ENCODE measurements around the gene OR52I1.

Gene OR52I1

DNA sequence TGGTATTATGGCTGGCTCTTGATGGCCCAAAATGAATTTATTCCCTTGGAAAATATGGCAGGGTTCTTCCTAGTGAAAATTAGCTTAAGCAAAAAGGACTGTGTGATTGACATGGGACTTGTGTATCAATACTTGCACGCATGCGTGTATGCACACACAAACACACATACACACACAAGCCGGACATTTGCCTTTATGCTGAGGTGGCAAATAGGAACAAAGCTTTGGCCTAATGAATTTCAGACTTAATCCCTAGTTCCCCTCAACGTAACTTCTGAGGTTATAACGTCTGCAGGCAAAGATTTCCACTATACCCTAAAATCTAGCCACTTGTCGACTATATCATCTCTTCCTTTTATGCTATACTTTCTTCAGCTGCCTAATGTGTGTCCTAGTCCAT is 15.2 kb upstream of the OR52I1 start:
- H3K4me3 ChIP-seq (ENCODE audit: low read depth, low read length): no peak overlapping the region
- TF ChIP-seq, protein P1, sequence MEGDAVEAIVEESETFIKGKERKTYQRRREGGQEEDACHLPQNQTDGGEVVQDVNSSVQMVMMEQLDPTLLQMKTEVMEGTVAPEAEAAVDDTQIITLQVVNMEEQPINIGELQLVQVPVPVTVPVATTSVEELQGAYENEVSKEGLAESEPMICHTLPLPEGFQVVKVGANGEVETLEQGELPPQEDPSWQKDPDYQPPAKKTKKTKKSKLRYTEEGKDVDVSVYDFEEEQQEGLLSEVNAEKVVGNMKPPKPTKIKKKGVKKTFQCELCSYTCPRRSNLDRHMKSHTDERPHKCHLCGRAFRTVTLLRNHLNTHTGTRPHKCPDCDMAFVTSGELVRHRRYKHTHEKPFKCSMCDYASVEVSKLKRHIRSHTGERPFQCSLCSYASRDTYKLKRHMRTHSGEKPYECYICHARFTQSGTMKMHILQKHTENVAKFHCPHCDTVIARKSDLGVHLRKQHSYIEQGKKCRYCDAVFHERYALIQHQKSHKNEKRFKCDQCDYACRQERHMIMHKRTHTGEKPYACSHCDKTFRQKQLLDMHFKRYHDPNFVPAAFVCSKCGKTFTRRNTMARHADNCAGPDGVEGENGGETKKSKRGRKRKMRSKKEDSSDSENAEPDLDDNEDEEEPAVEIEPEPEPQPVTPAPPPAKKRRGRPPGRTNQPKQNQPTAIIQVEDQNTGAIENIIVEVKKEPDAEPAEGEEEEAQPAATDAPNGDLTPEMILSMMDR (IDR thresholded peaks at IDR 0.05; ENCODE audit: insufficient read depth, low read length, missing control alignments): no peak
- no peak for DNase-seq (ENCODE audit: low read depth, low spot score)
- POLR2A ChIA-PET: no interaction called here
- CTCF ChIA-PET: no interaction called here

DNA sequence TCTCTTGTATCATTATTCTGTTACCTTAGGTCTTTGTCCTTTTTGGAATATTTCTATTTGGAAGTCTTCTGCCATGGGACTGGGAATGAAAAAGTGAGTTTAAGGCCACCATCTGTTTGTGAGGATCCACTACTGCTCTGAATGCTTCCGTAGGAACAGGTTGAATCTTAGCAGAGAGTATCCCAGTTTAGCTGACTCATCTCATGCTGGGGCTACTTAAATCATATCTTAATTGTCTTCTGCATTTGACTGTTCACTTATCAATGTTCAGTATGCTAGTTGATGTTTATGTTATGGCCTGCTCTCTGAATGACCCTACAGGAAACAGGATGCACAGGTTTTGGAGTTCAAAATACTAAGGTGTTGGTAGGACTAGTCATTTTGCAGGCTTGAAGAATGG is 13.7 kb upstream of the OR52I1 start:
- CTCF ChIA-PET: no interaction called here
- TF ChIP-seq, protein P1 (IDR thresholded peaks at IDR 0.05; ENCODE audit: insufficient read depth, low read length, missing control alignments): no peak
- no peak for DNase-seq (ENCODE audit: low read depth, low spot score)
- POLR2A ChIA-PET: no interaction called here
- H3K4me3 ChIP-seq (ENCODE audit: low read depth, low read length): no peak overlapping the region

DNA sequence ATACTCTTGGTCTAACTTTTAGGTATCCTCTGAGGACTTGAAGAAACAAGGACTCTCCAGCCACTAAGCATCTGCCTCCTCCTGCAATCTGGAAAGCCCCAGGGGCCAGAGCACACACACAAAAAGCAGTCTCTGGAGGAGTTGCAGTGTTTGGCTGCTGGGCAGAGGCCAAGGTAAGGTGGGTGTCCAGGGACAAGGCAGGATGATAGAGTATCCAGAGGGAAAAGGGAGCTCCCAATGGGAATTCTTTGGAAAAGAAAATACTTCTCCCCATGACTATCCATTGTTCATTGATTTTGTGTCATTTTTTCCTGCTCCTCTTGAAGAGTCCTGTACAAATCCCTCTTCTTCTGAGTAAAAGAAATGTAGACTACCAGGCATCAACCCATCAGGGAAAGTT is 12.4 kb upstream of the OR52I1 start, which contains the start of gene OR52I2:
TSS of gene OR52I2 (plus strand) at position 301 of the 400 bp plus-strand sequence.
- ChIA-PET POLR2A (no interaction called here), CTCF (no interaction called here)
- DNase-seq (ENCODE audit: low read depth, low spot score): no peak
- no peak within 1 kb of the TSS for H3K4me3 ChIP-seq (ENCODE audit: low read depth, low read length)
- TF ChIP-seq, protein P1 (IDR thresholded peaks at IDR 0.05; ENCODE audit: insufficient read depth, low read length, missing control alignments): no peak

DNA sequence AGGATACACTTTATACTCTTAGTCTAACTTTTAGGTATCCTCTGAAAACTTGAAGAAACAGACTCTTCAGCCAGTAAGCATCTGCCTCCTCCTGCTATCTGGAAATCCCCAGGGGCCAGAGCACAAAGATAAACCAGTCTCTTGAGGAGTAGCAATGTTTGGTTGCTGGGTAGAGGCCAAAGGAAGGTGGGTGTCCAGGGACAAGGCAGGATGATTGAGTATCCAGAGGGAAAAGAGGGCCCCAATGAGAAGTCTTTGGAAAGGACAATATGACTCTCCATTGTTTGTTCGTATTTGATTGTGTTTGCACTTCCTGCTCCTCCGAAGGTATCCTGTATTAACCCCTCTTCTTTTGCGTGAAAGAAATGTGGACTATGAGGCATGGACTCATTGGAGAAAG is 4.8 kb upstream of the OR52I1 start:
- DNase-seq (ENCODE audit: low read depth, low spot score): no peak
- H3K4me3 ChIP-seq (ENCODE audit: low read depth, low read length): no peak overlapping the region
- ChIA-PET POLR2A (no interaction called here), CTCF (no interaction called here)
- TF ChIP-seq, protein P1 (IDR thresholded peaks at IDR 0.05; ENCODE audit: insufficient read depth, low read length, missing control alignments): no peak

DNA sequence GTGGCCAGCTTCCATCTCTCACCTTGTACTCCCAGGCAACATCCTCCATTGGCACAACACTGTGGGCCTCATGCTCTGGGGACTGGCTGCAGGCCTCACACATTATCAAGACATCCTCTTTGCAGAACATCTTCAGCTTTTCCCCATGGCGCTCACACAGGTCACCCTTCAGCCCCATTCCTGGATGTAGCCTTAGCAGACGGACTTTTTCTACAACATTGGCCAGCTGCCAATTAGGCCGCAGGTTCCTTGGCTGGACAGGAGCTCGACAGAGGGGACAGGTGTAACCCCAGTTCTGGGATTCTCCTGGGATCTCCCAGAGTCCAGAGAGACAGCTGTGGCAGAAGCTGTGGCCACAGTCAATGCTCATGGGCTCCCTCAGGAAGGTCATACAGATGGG is 11.2 kb downstream of the OR52I1 start:
- ChIA-PET POLR2A (no interaction called here), CTCF (interaction anchor here (1.3 kb wide), 1 partner anchor 418 kb away, joined by 5 read pairs; no protein-coding TSS in a partner anchor)
- TF ChIP-seq, protein P1 (IDR thresholded peaks at IDR 0.05; ENCODE audit: insufficient read depth, low read length, missing control alignments): no peak
- DNase-seq (ENCODE audit: low read depth, low spot score): no peak
- no peak overlapping the region for H3K4me3 ChIP-seq (ENCODE audit: low read depth, low read length)

DNA sequence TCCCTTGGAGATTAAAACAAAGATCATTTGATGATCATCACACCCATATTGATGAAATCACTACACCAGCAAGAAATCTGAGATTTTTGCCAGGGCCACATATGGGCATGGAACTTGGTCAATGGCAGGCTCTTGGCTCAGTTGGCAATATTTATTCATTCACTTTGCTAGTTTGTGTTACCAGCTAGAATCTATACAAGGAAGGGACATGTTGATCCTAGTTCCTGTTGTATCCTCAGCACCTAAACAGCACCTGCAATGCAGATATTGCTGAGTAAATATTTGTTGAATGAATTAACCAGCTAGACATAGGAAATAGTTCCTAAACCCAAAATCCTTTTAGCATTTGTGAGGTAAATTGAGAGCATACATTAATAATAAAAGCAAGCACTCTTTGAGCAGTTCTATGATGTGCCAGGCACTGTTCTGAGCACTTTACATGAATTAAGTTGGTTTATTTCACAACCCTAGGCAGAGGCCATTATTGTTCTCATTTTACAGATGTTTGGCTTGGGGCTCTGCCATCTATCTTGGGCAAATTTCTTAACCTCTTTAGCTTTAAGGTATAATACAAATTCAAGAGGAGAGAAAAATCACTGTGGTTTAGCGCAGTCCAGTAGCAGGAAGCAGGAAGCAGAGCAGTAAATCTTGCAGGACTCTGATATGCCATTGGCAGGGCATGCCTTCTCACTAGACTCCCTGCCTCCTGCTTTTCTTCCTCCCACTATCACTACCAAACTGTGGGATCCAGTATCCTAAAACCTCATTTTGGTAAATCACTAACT is 12.6 kb downstream of the OR52I1 start:
- no peak overlapping the region; the same call in 1 of the 2 replicates for H3K4me3 ChIP-seq (ENCODE audit: low read depth, low read length)
- TF ChIP-seq, protein P1 (IDR thresholded peaks at IDR 0.05; ENCODE audit: insufficient read depth, low read length, missing control alignments): no peak
- ChIA-PET CTCF (interaction anchor here (1.0 to 4.5 kb wide), 3 partner anchors 31 to 419 kb away, joined by 3 to 20 read pairs (median 7); partner anchors contain the start of gene OR51D1), POLR2A (no interaction called here)
- DNase-seq (ENCODE audit: low read depth, low spot score): no peak

Data from AG04449 (cell line).